Heart right ventricle (tissue), 16 donors: Measurements from ENCODE around the gene CCT8. TPM values are rescaled to one million over a fixed set of nuclear protein-coding genes. Genes with fewer than 3 reads are reported as not detected.

Experiments
- ATAC-seq, 8 donors: fragments of 200-7000 bp; cut with Tn5 transposase; one replicate each; pipeline ENCODE4 v1.9.1; 2020; ENCODE audit warnings: mild to moderate bottlenecking in 8 of 8, moderate library complexity in 8 of 8, moderate number of reproducible peaks in 1 of 8
- DNase-seq, 2 donors: peaks; one replicate each; pipeline ENCODE4 v3.0.0-alpha.2; 2020
- H3K27ac ChIP-seq, 10 donors: fragments of 200-600 bp; sonication (generic) in 2 of 10; one replicate each; pipeline versions ENCODE4 v1.5.0 to v1.8.0; 2020 to 2022; ENCODE audit warnings: mild to moderate bottlenecking in 3 of 10
- H3K27me3 ChIP-seq, 7 donors: fragments of 200-600 bp; one replicate each; pipeline ENCODE4 v1.8.0; 2021 to 2022; ENCODE audit warnings: mild to moderate bottlenecking in 2 of 7
- H3K36me3 ChIP-seq, 9 donors: fragments of 200-600 bp; sonication (generic) in 1 of 9; one replicate each; pipeline versions ENCODE4 v1.5.0 to v1.8.0; 2020 to 2022; ENCODE audit warnings: mild to moderate bottlenecking in 2 of 9
- H3K4me1 ChIP-seq, 9 donors: fragments of 200-600 bp; sonication (generic) in 1 of 9; one replicate each; pipeline versions ENCODE4 v1.5.0 to v1.8.0; 2020 to 2022; ENCODE audit warnings: mild to moderate bottlenecking in 4 of 9
- H3K4me3 ChIP-seq, 10 donors: fragments of 200-600 bp; sonication (generic) in 2 of 10; one replicate each; pipeline versions ENCODE4 v1.5.0 to v1.8.0; 2020 to 2022; ENCODE audit warnings: mild to moderate bottlenecking in 7 of 10, moderate library complexity in 2 of 10
- H3K9me3 ChIP-seq, 11 donors: fragments of 200-600 bp in 10 of 11; sonication (generic) in 2 of 11; one replicate each; pipeline versions ENCODE4 v1.5.0 to v1.8.0; 2013 to 2022; ENCODE audit warnings: mild to moderate bottlenecking in 2 of 11, control low read depth in 1 of 11, moderate library complexity in 1 of 11
- CTCF ChIP-seq, 9 donors: fragments of 200-600 bp; sonication (generic) in 2 of 9; IDR thresholded peaks; one replicate each; pipeline versions ENCODE4 v1.5.0 to v1.8.0; 2021 to 2022; ENCODE audit warnings: antibody characterized with exemption in 9 of 9, mild to moderate bottlenecking in 5 of 9, moderate library complexity in 1 of 9
- WGBS, 2 donors: extraction: QIAGEN DNeasy Blood & Tissue Kit; methylation state at CpG; one replicate each; pipeline ENCODE4 v1.1.7; 2013; ENCODE audit warnings: inconsistent platforms in 1 of 2; 5-methylcytosine and 5-hydroxymethylcytosine counted together
- intact Hi-C, 10 donors: fragments of 100-400 bp; cut with DNase I; formaldehyde crosslinking; loops; one replicate each; pipeline versions ENCODE4 v1.11.1 to v1.14.2; 2022
- polyA plus RNA-seq, 2 donors: library from polyadenylated mRNA; stranded (reverse); fragments of 200-250 nt; gene quantifications; one replicate each; pipeline ENCODE4 v1.2.3, GENCODE V29; 2013
- total RNA-seq, 10 donors: library from RNA; stranded (reverse); fragmentation: NEBNext Ultra II Directional in 3 of 10; extraction: Animal tissue kit (Norgen Biotek cat#: 25700) in 3 of 10; gene quantifications; one replicate each; pipeline versions ENCODE4 v1.2.1 to v1.2.4, GENCODE V29; 2021 to 2023
- donor health status: Arrhythmogenic right ventricular cardiomyopathy.
- donor health status: ischemic (EF 13 %, LVEDD 7.1; RV severe dilation, severe dysfunction).
- donor health status: healthy with polysubstance abuse.
- donor health status: DM: no; HTN: yes; CAD: no.
- donor health status: DM: no; HTN: no; CAD: no.
- donor health status: ischemic (EF 25% LVEDD 6.9; RV normal size, moderate dysfunction).
- donor health status: ischemic (EF 25% LVEDD 5.7; RV mildly dilated, moderate dysfunction).
- donor health status: healthy.
- donor health status: DM: yes; HTN: yes; CAD: no.
- donor health status: Ischemic cardiomyopathy.
- donor health status: ischemic (EF 35%, LVEDD 5.7; RV mildly dilated, moderate dysfunction).
- donor health status: nonischemic (EF 11% LVEDD 7.7; RV severe dilation, severe dysfunction).
- donor health status: DM: yes; HTN: yes; CAD: no.
- donor health status: PGD.
- donor health status: ischemic (EF 29% LVEDD 5.4; RV normal size, mild dysfunction).
- donor health status: nonischemic (EF 23%, LVEDD 6.1; RV moderate dilation, normal function).

CCT8 gene
- total and polyA plus RNA-seq, 12 donors: 75.6 to 156 (median 112) TPM

- H3K27ac ChIP-seq: no peak overlapping the region
- no peak for ATAC-seq
- H3K9me3 ChIP-seq: no peaks in the 10 kb centered on the region
- no peak for DNase-seq
- H3K36me3 ChIP-seq: no peaks in the 10 kb centered on the region
- peaks cover 0 to 12% (median 0%) of the 10 kb centered on the region in 9 donors for H3K4me1 ChIP-seq
- 94 to 98% methylated on average over 8 of the region's 8 CpGs for WGBS, 2 donors
- intact Hi-C loops: no loop called here
- no peak overlapping the region for H3K4me3 ChIP-seq
- no peak for TF ChIP-seq CTCF (IDR thresholded peaks at IDR 0.05)
- no peaks in the 10 kb centered on the region for H3K27me3 ChIP-seq
Measured at GRCh38 chr21:29115899-29116298, 42.5 kb upstream of the CCT8 start.

- intact Hi-C loops: no loop called here
- Histone ChIP-seq H3K9me3 (no peaks in the 10 kb centered on the region), H3K27ac (no peak overlapping the region), H3K27me3 (no peaks in the 10 kb centered on the region), H3K36me3 (no peaks in the 10 kb centered on the region), H3K4me1 (peaks cover 0 to 12% (median 0%) of the 10 kb centered on the region in 9 donors), H3K4me3 (no peak overlapping the region)
- no peak for ATAC-seq
- no peak for TF ChIP-seq CTCF (IDR thresholded peaks at IDR 0.05)
- 74 to 82% methylated on average over 5 of the region's 5 CpGs for WGBS, 2 donors
- DNase-seq: no peak
Measured at GRCh38 chr21:29114765-29115500, 41.5 kb upstream of the CCT8 start.

DNA sequence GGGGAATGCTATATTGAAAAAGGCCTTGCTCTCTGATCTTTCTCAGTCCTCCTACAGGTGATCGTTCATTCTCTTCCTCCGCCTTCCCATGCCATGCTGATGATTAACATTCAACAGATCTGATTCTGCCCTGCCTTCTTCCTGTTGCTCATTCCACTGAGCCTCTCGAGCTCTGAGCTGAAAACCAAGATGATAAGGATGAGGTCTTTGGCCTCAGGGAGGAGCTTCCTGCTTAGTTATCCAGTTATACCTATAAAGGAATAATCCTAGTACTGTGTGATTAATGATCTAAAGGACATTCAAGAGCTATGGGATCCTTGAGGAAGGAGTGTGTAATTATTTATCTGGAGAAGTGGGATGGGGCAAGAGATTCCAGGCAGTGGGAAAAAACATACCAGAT, 31.8 kb upstream of the CCT8 start:
- Histone ChIP-seq H3K27me3 (no peaks in the 10 kb centered on the region), H3K4me3 (no peak overlapping the region), H3K4me1 (no peaks in the 10 kb centered on the region), H3K9me3 (no peaks in the 10 kb centered on the region), H3K27ac (no peak overlapping the region), H3K36me3 (peaks cover 0 to 3% (median 0%) of the 10 kb centered on the region in 9 donors)
- no peak for TF ChIP-seq CTCF (IDR thresholded peaks at IDR 0.05)
- 62 to 66% methylated on average over 3 of the region's 3 CpGs for WGBS, 2 donors
- no peak for DNase-seq
- intact Hi-C loops: no loop called here
- no peak for ATAC-seq

DNA sequence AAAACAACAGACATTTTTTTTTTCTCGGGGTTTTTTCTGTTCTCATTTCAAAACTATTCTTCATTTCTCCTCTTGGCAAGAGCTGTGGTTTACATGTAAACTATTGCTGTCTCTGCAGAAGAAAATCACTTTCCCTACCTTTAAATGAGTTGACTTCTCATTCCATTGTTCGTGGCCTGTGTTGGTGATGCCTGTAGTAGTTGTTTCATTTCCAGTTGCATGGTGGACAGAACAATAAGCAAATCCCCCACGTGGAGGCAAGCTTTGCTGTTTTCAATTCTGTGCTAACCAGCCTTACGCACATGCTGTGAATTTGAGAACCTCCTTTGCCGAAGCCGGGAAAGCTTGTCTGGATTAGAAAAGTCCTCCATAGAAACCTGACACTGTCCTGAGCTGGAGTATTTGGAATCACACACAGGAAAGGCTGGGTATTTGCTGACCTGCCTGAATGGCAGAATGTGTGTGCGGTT, 30.8 kb upstream of the CCT8 start:
- H3K27me3 ChIP-seq: no peaks in the 10 kb centered on the region
- peaks cover 0 to 3% (median 0%) of the 10 kb centered on the region in 9 donors for H3K36me3 ChIP-seq
- 75 to 84% methylated on average over 7 of the region's 7 CpGs for WGBS, 2 donors
- ATAC-seq (no peak), DNase-seq (no peak)
- H3K4me3 ChIP-seq: no peak overlapping the region
- H3K27ac ChIP-seq: no peak overlapping the region
- H3K4me1 ChIP-seq: peaks cover 0 to 3% (median 0%) of the 10 kb centered on the region in 9 donors
- intact Hi-C loops: no loop called here
- no peaks in the 10 kb centered on the region for H3K9me3 ChIP-seq
- no peak for TF ChIP-seq CTCF (IDR thresholded peaks at IDR 0.05)
